ENCODE measurements around the gene MAGEA8.
"Not testable (repeated sequence)": the region's sequence is repeated elsewhere in the genome, so short reads cannot be mapped to it uniquely, and the experiment has no call there.

MAGEA8 gene

GRCh38 chrX:149908308-149908707 is 27.3 kb downstream of the MAGEA8 start:
- no peak for DNase-seq

- DNase-seq: no peak
Observed at GRCh38 chrX:149908727-149909126, 27.7 kb downstream of the MAGEA8 start.

DNA sequence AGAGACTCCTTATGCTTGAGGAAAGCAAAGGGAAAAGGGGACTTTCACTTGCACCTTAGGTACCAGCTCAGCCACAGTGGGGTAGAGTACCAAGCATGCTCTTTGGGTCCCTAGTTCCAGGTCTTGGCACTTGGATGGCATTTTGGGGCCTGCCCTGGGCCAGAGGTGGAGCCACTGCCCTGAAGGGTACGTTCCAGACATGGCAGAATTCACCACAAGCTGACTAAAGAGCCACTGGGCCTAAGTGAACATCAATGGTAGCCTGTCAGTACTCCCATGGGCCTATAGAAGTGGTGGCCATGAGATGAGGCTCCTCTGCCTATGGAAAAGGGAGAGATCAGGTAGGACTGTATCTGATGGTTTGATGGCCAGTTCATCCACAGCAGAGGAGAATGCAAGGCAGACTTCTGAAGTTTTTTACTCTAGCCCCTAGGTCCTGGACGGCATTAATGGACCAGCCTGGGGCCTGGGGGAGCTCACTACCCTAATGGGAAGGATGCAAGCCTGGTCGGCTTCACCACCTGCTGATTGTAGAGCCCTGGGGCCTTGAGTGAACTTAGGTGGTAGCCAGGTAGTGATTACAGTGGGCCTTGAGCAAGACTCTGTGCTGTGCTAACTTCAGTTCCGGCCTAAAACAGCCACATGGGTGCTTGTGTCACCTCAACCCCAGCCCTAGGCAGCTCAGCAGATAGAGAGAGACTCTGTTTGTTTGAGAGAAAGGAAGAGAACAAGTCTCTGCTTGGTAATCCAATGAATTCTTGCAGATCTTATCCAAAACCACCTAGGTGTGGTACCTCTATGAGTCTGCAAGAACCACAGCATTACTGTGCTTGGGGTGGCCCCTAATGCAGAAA is 28.6 kb downstream of the MAGEA8 start:
- no peak for DNase-seq

DNA sequence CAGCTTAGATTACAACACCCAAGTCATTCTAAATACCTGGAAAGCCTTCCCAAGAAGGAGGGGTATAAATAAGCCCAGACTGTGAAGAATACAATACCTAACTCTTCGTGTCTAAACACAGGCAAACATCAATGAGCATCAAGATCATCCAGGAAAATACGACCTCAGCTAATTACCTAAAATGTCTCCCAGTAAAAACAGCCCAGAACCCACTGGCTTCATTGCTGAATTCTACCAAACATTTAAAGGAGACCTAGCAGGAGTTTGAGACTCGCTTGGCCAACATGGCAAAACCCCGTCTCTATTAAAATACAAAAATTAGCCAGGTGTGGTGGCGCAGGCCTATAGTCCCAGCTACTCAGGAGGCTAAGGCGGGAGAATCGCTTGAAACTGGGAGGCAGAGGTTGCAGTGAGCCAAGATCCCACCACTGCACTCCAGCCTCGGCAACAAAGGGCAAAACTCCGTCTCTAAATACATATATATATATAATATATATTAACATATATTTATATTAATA is 29.3 kb downstream of the MAGEA8 start:
- peak; percentile 12 for DNase-seq

GRCh38 chrX:149916745-149917392 is 35.9 kb downstream of the MAGEA8 start:
- DNase-seq: no peak

DNA sequence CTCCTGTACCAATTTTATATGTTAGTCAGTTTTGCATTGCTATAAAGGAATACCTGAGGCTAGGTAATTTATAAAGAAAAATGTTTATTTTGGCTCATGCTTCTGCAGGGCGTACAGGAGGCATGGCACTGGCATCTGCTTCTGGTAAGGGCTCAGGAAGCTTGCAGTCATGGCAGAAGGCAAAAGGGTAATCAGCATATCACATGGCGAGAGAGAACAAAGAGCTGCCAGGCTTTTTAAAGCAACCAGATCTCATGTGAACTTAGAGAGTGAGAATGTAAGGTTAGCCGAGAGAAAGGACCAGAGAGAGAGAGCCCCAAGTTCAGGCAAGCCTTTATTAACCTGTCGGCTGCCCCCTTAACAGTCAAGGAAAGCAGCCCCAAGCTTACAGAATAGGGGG is 42.9 kb downstream of the MAGEA8 start:
- not testable (repeated sequence) for DNase-seq

GRCh38 chrX:149924434-149924833 is 43.5 kb downstream of the MAGEA8 start:
- not testable (repeated sequence) for DNase-seq

DNA sequence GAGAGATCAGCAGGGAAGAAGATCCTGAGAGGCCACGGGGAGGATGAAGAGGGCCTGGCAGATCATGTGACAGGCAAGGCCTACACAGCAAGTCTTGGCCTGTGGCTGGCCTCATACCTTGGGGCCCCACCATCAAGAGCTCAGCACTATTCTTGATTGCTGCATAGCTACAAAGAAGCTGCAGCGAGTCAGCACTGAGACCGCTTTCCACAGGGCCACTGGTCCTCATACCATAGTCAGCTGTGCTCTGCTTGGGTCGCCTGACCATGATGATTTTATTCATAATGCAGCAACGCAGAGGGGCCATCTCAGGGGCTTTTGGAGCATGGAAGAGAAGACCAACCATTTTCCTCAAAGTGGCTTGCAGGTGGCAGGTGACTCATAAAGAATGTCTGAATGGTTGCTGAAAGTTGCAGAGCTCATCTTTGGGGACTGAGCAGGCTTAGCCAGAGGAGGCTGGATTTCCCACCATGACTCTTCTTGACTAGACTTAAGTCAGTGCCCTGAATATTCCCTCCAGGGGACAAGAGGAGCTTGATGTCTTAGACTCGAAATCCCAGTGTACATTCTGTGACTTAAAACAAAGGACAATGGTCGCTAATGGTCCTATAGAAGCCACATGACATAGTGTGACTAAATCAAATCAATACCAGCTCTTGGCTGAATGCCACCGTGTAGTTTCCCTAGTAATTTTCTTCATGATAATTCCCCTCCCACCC is 46.4 kb downstream of the MAGEA8 start:
- DNase-seq: not testable (repeated sequence)

GRCh38 chrX:149927964-149928258 is 46.9 kb downstream of the MAGEA8 start:
- DNase-seq: not testable (repeated sequence)

DNA sequence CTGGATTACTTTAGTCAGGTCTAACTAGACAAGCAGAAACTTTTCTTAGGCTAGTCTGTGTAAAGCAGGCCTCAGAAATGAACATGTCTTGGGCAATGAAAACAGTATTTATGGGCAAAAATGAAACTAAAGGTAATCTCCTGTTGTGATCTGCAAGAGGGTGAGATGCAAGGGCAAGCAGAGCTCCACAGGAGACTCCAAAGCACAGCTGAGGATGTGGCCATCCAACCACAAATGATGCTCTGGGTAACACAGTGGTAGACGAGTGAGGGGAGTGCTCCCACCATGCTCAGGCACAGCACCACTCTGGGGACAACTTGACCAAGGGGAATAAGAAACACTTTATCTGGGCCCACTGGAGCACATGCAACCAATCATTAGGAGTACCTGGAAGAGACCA is 47.7 kb downstream of the MAGEA8 start:
- not testable (repeated sequence) for DNase-seq

- DNase-seq: not testable (repeated sequence)
Observed at GRCh38 chrX:149929400-149929799, 48.4 kb downstream of the MAGEA8 start, which contains the start of gene HSFX4. HSFX4 (plus strand) TSS chrX:149929573; CDS start chrX:149929645, 72 bp downstream.

- DNase-seq: not testable (repeated sequence)
Observed at GRCh38 chrX:149931355-149931754, 50.4 kb downstream of the MAGEA8 start.

GRCh38 chrX:149932150-149932549 is 51.2 kb downstream of the MAGEA8 start:
- DNase-seq: not testable (repeated sequence)

GRCh38 chrX:149932970-149933369 is 52.0 kb downstream of the MAGEA8 start:
- not testable (repeated sequence) for DNase-seq

GRCh38 chrX:149933547-149933946 is 52.6 kb downstream of the MAGEA8 start:
- not testable (repeated sequence) for DNase-seq
